K562 treated with DMSO at 1 percent for 4 hours (cell line): ENCODE results near the gene TFF3. TPM values are rescaled to one million over a fixed set of nuclear protein-coding genes. Genes with fewer than 3 reads are reported as not detected.

Experiments used
- total RNA-seq: library from RNA; unstranded; fragments of 300-600 nt; gene quantifications from 2 replicates; pipeline ENCODE4 v1.2.3, GENCODE V29; 2022; ENCODE audit not compliant: insufficient read depth

Gene TFF3, protein sequence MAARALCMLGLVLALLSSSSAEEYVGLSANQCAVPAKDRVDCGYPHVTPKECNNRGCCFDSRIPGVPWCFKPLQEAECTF
- total RNA-seq = not detected in 2 replicates

DNA sequence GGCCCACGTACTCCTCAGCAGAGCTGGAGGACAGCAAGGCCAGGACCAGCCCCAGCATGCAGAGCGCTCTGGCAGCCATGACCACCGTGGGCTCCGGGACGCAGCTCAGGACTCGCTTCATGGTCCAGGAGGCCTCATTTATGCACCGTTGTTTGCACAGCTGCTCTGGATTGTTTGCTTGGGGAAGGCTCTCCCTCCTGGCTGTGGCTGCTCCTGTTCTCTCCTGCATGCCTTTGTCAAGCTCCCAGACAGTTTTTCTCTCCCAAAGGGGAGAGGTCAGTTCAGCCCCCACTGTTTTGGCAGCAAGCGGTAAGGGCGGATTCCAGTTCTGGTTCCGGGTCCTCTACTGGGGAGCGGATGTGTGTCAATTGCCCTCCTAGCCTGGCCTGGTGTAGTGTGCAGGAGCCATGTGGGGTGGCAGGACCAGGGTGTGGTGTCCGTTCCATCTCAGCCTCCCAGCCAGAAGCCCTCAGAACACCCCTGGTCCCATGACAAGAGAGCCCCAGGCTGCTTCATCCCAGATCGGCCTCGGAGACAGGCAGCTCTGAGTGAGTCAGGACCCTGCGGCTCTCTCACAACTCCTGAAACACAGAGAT lies at the start of gene TFF3:
Gene TFF3 (minus strand): TSS at position 114 of the 596 bp plus-strand sequence. CDS start 35 bp downstream, at position 79.

DNA sequence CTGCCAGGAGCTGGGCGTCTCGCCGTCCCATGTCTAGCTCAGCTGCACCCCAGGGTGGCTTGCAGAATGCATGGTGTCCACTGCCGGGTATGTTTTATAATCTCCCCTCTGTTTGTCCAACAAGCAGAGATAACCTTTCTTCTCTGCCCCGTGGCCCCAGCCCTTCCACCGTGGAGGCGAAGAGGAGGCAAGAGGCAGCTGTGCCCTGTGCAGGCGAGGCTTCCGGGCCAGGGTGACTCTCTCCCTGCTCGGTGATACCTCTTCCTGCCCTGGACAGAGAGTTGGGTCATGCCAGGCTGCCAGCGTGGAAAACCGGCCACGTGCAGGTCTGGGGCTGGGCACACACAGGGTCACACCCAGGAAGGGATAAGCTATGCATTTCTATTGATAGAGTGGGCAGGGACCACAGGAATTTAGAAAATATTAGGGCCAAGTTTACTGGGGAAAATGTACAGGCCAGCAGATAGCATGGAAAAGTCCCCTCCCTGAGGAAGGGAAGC lies 35.8 kb upstream of the TFF3 start, which contains the start of gene TFF2:
Gene TFF2 (minus strand): TSS at position 68 of the 500 bp plus-strand sequence. CDS start 37 bp downstream, at position 31.

Other genes starting within 250 kb of the TFF3 start
- gene UMODL1, start 244.1 kb downstream of the TFF3 start, total RNA-seq = not detected in 2 replicates
- not detected in 2 replicates for gene ABCG1, start 96.3 kb downstream of the TFF3 start, total RNA-seq
- not detected in 2 replicates for gene TFF2, start 35.6 kb upstream of the TFF3 start, total RNA-seq
- not detected in 2 replicates for gene TFF1, start 51.1 kb upstream of the TFF3 start, total RNA-seq
- not detected in 2 replicates for gene TMPRSS3, start 80.6 kb upstream of the TFF3 start, total RNA-seq
- 0.38 TPM in 1 of 2 replicates, not detected in the other for gene UBASH3A, start 88.5 kb upstream of the TFF3 start, total RNA-seq
- gene RSPH1, start 180.8 kb upstream of the TFF3 start, total RNA-seq = not detected in 2 replicates
- gene SLC37A1, start 198.4 kb upstream of the TFF3 start, total RNA-seq = 0.24 and 0.78 TPM in 2 replicates